Sigmoid colon (tissue), 4 donors: ENCODE results near the gene OR56B1.

ENCODE experiments used
- EP300 ChIP-seq, 4 donors: sonication (generic); formaldehyde crosslinking; IDR thresholded peaks; one replicate each; pipeline ENCODE4 v1.6.1; 2017; ENCODE audit warnings: antibody characterized with exemption in 4 of 4
- POLR2AphosphoS5 ChIP-seq, 4 donors: sonication (generic); formaldehyde crosslinking; IDR thresholded peaks; one replicate each; pipeline ENCODE4 v1.6.1; 2017; ENCODE audit warnings: antibody characterized with exemption in 4 of 4
- TF ChIP-seq, protein P1 (sequence below), 4 experiments: fragments of 450-650 bp in 3 of 4; fragments of 200-600 bp in 1 of 4; IDR thresholded peaks; one replicate each; pipeline ENCODE4 v1.5.1; 2016 to 2019; ENCODE audit warnings: antibody characterized with exemption in 4 of 4, mild to moderate bottlenecking in 3 of 4, moderate library complexity in 2 of 4

DNA sequence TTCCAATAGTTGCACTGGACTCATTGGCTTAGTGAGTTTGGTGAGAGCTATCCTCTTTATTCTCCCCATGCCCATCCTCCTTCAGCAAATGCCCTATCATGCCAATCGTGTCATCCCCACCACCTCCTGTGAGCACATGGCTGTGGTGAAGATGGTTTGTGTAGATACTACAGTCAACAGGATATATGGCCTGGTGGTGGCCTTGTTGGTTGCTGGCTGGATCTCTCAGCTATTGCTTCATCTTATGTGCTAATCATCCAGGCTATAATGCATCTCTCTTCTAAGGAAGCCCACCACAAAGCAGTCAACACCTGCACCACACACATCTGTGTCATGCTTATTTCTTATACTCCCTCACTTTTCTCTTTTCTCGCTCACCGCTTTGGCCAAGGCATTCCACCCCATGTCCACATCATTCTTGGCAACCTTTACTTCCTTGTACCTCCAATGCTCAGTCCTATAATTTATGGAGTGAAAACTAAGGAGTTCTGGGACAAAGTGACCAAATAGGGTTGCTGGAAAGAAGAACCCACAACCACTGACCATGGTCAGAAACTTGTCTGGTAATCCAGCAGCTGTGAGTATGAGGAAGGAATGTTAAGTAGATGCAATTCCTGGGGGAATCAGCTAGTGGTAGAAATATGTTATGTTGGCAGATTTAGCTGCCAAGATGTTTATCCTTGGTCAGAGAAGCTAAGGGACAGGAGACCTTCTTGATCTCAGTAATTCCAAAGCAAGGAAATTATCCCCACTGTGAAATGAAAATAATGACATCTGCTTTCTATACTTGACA is 16.3 kb upstream of the OR56B1 start:
- TF ChIP-seq, protein P1, sequence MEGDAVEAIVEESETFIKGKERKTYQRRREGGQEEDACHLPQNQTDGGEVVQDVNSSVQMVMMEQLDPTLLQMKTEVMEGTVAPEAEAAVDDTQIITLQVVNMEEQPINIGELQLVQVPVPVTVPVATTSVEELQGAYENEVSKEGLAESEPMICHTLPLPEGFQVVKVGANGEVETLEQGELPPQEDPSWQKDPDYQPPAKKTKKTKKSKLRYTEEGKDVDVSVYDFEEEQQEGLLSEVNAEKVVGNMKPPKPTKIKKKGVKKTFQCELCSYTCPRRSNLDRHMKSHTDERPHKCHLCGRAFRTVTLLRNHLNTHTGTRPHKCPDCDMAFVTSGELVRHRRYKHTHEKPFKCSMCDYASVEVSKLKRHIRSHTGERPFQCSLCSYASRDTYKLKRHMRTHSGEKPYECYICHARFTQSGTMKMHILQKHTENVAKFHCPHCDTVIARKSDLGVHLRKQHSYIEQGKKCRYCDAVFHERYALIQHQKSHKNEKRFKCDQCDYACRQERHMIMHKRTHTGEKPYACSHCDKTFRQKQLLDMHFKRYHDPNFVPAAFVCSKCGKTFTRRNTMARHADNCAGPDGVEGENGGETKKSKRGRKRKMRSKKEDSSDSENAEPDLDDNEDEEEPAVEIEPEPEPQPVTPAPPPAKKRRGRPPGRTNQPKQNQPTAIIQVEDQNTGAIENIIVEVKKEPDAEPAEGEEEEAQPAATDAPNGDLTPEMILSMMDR (IDR thresholded peaks at IDR 0.05) = no peak
- TF ChIP-seq POLR2AphosphoS5 (IDR thresholded peaks at IDR 0.05) (no peak), EP300 (IDR thresholded peaks at IDR 0.05) (no peak)
